22Rv1 (cell line): ENCODE data around the gene OGDHL.
"Not testable (repeated sequence)": the region's sequence is repeated elsewhere in the genome, so short reads cannot be mapped to it uniquely, and the experiment has no call there.

Source experiments
- H3K27ac ChIP-seq: fragments of 450-650 bp; 2 replicates; pipeline ENCODE4 v1.5.1; 2017
- ZFX ChIP-seq: fragments of 450-650 bp; IDR thresholded peaks from 2 replicates; pipeline ENCODE4 v1.6.1; 2017; ENCODE audit warnings: antibody characterized with exemption, borderline replicate concordance
- TF ChIP-seq, protein P1 (sequence below): fragments of 450-650 bp; IDR thresholded peaks from 2 replicates; pipeline ENCODE4 v1.5.1; 2017; ENCODE audit warnings: mild to moderate bottlenecking

The OGDHL gene

DNA sequence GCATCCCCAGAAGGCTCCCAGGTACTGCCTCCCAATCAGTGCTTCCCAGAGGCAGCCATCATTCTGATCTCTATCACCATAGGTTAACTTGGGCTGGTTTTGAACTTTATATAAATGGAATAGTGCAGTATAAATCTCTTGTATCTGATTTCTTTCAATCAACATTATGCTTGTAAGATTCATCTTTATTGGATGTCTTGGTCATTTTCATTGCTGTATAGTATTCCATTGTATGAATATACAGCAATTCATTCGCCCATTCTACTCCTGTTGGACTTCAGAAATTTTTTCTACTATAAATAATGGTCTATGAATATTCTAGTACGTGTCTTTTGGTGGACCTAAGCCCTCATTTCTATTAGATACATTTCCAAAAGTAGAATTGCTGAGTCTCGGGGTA is 16.1 kb upstream of the OGDHL start:
- H3K27ac ChIP-seq, result no peak overlapping the region
- no peak for TF ChIP-seq ZFX
- TF ChIP-seq, protein P1, sequence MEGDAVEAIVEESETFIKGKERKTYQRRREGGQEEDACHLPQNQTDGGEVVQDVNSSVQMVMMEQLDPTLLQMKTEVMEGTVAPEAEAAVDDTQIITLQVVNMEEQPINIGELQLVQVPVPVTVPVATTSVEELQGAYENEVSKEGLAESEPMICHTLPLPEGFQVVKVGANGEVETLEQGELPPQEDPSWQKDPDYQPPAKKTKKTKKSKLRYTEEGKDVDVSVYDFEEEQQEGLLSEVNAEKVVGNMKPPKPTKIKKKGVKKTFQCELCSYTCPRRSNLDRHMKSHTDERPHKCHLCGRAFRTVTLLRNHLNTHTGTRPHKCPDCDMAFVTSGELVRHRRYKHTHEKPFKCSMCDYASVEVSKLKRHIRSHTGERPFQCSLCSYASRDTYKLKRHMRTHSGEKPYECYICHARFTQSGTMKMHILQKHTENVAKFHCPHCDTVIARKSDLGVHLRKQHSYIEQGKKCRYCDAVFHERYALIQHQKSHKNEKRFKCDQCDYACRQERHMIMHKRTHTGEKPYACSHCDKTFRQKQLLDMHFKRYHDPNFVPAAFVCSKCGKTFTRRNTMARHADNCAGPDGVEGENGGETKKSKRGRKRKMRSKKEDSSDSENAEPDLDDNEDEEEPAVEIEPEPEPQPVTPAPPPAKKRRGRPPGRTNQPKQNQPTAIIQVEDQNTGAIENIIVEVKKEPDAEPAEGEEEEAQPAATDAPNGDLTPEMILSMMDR, result no peak

DNA sequence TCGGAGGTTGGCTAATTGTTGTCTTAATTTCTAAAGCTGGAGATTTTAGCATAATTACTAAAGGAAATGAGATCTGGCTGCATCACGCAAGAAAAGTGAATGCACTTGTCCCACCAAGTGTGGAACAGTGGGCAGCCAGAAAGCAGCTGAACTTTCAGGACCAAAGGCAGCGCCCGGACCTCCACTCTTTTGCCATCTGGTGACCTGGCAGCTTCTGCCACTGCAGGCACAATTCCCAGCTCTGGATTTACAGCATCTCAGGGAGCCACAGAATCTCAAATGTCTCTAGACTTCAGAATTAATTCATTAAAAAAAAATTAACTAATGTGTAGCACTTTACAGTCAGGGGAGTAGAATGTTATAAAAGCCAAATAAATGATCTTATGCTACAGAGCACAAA is 14.7 kb upstream of the OGDHL start:
- no peak for TF ChIP-seq ZFX
- TF ChIP-seq, protein P1, result no peak
- no peak overlapping the region for H3K27ac ChIP-seq

DNA sequence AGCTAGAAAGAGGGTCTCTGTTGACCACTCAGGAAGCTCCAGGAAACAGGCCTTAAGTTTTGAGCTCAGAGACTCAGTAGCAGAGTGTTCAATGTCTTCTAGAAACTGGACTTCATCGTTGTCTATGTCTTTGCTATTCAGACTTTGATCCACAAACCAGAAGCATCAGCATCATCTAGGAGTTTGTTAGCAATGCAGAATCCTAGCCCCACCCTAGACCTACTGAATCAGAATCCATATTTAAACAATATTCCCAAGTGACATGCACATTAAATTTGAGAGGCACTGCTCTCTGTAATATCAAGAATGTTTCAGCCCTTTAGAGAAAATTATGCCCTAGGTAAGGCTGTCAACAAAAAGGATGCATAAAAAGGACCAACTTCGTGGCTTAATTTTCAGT is 12.9 kb upstream of the OGDHL start:
- TF ChIP-seq ZFX, result no peak
- TF ChIP-seq, protein P1, result no peak
- no peak overlapping the region for H3K27ac ChIP-seq

DNA sequence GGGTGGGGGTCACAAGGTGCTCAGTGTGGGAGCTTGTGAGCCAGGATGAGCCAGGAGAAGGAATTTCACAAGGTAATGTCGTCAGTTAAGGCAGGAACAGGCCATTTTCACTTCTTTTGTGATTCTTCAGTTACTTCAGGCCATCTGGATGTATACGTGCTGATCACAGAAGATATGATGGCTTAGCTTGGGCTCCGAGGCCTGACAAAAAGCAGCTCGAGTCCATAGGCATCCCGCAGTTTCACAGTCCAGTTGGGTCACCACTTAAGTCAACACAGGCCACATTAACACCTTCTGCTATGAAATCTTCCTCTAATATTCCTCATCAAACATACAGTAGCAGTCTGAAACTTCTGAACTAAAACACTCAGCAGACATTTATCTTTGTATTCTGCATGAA is 10.8 kb upstream of the OGDHL start:
- not testable (repeated sequence) for H3K27ac ChIP-seq

DNA sequence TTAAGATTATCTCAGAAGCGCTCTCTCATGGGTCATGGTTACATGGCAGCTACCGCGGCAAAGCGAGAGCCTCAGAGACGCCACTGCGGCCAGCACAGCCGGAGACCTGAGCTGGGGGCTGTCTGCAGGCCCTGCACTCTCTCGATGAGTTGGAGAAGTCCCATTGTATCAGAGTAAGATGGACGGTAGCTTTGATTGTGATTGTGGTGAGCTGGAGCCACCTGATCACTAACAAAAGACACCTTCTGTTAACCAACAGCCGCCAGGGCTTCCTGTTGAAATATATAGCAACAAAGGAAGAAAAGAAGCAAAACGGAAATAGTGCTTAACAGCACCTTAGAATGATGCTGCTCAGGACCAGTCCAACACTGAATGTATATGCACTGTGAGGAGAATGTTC is 8.9 kb upstream of the OGDHL start:
- H3K27ac ChIP-seq, result not testable (repeated sequence)

DNA sequence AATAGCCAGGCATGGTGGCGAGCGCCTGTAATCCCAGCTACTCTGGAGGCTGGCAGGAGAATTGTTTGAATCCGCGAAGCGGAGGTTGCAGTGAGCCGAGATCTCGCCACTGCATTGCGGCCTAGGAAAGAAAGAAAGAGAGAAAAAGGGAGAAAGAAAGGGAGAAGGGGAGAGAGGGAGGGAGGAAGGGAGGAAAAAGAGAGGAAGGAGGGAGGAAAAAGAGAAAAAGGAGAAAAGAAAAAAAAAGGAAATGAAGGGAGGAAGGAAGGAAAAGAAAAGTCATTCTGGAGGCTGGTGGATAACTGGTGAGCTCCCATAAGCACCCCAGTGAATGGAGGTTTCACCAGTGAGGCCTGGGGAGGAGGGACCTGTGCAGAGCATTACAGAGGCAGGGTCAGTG is 7.6 kb upstream of the OGDHL start:
- H3K27ac ChIP-seq, result no peak overlapping the region
- no peak for TF ChIP-seq ZFX
- TF ChIP-seq, protein P1, result no peak

DNA sequence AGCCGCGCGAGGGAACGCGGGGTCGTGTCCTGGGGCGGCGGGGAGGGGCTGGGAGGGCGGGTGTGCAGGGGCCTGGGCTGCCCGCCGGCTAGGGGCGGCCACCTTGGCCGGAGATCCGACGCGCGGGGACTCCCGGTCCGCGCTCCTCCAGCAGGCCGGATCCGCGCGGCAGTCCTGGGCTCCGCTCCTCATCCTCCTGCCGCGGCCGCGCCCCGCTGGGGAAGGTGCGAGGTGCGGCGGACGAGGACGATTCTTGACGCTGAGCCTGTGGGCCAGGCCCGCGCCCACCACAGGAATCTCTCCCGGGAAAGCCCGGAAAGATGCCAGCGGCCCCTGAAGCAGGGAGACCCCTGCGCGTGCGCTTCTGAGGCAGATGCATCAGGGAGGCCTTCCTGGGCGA is 6.6 kb upstream of the OGDHL start:
- TF ChIP-seq, protein P1, result no peak

DNA sequence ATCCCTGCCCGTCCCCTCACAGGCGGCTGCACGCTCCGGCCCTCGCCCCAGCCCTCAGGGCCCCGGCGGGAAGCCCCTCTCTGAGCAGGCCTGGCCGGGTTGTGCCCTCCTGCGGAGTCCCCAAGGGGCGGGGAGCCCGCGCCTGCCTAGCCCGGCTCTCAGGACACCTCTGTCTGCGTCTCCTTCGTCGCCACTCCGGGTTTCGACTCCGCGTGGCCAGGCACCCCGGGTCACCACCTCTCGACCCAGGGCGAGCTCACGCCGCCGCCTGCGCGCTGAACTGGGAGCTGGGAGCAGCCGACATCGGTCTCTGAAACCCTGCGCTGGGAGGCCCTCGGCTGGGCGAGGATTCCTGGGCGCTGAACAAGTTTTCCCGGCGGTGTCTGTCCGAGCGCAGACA is 6.2 kb upstream of the OGDHL start:
- TF ChIP-seq ZFX, result no peak
- TF ChIP-seq, protein P1, result no peak
- H3K27ac ChIP-seq, result no peak overlapping the region

More for the DNA sequence above, 6.6 kb upstream of the OGDHL start:
- H3K27ac ChIP-seq, result no peak overlapping the region

DNA sequence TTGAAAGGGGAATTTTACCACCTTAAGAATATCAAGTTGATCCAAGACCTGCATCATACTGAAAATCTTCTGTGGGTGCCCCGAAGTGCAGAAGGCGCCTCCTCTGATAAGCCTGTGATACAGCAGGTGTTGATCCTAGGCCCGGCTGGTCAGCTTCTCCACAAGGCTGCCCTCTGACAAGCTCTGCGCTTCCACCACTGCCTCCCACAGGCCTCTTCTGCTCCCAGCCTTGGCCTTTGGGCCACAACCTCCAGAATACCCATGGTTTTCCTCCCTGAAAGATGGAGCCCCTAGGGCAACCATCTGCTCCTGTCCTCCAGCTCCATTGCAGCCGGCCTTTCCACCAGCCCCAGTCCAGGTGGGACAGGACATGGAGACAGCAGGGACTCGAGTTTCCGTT is 5.6 kb upstream of the OGDHL start:
- TF ChIP-seq, protein P1, result no peak
- TF ChIP-seq ZFX, result no peak
- no peak overlapping the region for H3K27ac ChIP-seq
